HG02938 (cell line): ENCODE data around the gene ZMYND8.
"Not testable (repeated sequence)": the region's sequence is repeated elsewhere in the genome, so short reads cannot be mapped to it uniquely, and the experiment has no call there.

Source experiments
- ATAC-seq: cut with Tn5 transposase; IDR thresholded peaks from one replicate; pipeline ENCODE4 v1.9.1; 2021; ENCODE audit warnings: mild to moderate bottlenecking, moderate library complexity; ENCODE audit not compliant: unreplicated experiment

Gene ZMYND8

GRCh38 chr20:47253872-47254271 lies 102.6 kb downstream of the ZMYND8 start:
- ATAC-seq: no peak

- no peak for ATAC-seq
Measured at GRCh38 chr20:47252879-47253307, 103.6 kb downstream of the ZMYND8 start.

GRCh38 chr20:47251154-47252020 lies 105.1 kb downstream of the ZMYND8 start:
- no peak for ATAC-seq

- ATAC-seq: no peak
Measured at GRCh38 chr20:47250360-47250759, 106.1 kb downstream of the ZMYND8 start.

GRCh38 chr20:47249913-47250312 lies 106.6 kb downstream of the ZMYND8 start:
- ATAC-seq: no peak

- ATAC-seq: no peak
Measured at GRCh38 chr20:47248448-47248966, 108.0 kb downstream of the ZMYND8 start.

GRCh38 chr20:47247972-47248371 lies 108.5 kb downstream of the ZMYND8 start:
- ATAC-seq: no peak

- ATAC-seq: no peak
Measured at GRCh38 chr20:47246061-47246777, 110.3 kb downstream of the ZMYND8 start.

GRCh38 chr20:47245166-47245565 lies 111.3 kb downstream of the ZMYND8 start:
- ATAC-seq: not testable (repeated sequence)

- ATAC-seq: no peak
Measured at GRCh38 chr20:47244451-47244850, 112.0 kb downstream of the ZMYND8 start.

GRCh38 chr20:47243532-47244305 lies 112.8 kb downstream of the ZMYND8 start:
- no peak for ATAC-seq

- no peak for ATAC-seq
Measured at GRCh38 chr20:47243003-47243402, 113.5 kb downstream of the ZMYND8 start.

- ATAC-seq: no peak
Measured at GRCh38 chr20:47241345-47241781, 115.1 kb downstream of the ZMYND8 start.

- not testable (repeated sequence) for ATAC-seq
Measured at GRCh38 chr20:47240096-47240495, 116.4 kb downstream of the ZMYND8 start.

- no peak for ATAC-seq
Measured at GRCh38 chr20:47239719-47240067, 116.8 kb downstream of the ZMYND8 start.

GRCh38 chr20:47238780-47239718 lies 117.5 kb downstream of the ZMYND8 start:
- no peak for ATAC-seq

GRCh38 chr20:47237715-47238114 lies 118.8 kb downstream of the ZMYND8 start:
- no peak for ATAC-seq

GRCh38 chr20:47236639-47236900 lies 119.9 kb downstream of the ZMYND8 start:
- ATAC-seq: no peak

- no peak for ATAC-seq
Measured at GRCh38 chr20:47235853-47236638, 120.5 kb downstream of the ZMYND8 start.
